ENCODE results near the gene CUEDC2. TPM values are rescaled to one million over a fixed set of nuclear protein-coding genes. Genes with fewer than 3 reads are reported as not detected.
A peak's percentile ranks its signal among the peaks of the same experiment; 100 is the strongest.

CUEDC2 gene
- total RNA-seq, 1 donor from 2014 or later, result 44.8 TPM

GRCh38 chr10:102425444-102425843 lies 6.9 kb downstream of the CUEDC2 start:
- peaks cover 17% of the 10 kb centered on the region for H3K4me1 ChIP-seq
- DNase-seq (no peak), ATAC-seq (no peak)
- H3K36me3 ChIP-seq, result peaks cover 21% of the 10 kb centered on the region
- H3K27ac ChIP-seq, result no peak overlapping the region
- no peaks in the 10 kb centered on the region for H3K27me3 ChIP-seq
- H3K4me3 ChIP-seq, result no peak overlapping the region
- TF ChIP-seq CTCF (IDR thresholded peaks at IDR 0.05), result no peak
- no peaks in the 10 kb centered on the region for H3K9me3 ChIP-seq
- intact Hi-C loops (cut with DNase I), result no loop called here

GRCh38 chr10:102424916-102425315 lies 7.5 kb downstream of the CUEDC2 start:
- Histone ChIP-seq H3K9me3 (no peaks in the 10 kb centered on the region), H3K36me3 (peaks cover 21% of the 10 kb centered on the region), H3K27ac (no peak overlapping the region), H3K27me3 (no peaks in the 10 kb centered on the region), H3K4me3 (no peak overlapping the region), H3K4me1 (peaks cover 21% of the 10 kb centered on the region)
- ATAC-seq (no peak), DNase-seq (no peak)
- intact Hi-C loops (cut with DNase I), result no loop called here
- no peak for TF ChIP-seq CTCF (IDR thresholded peaks at IDR 0.05)

- DNase-seq, result no peak
These were observed 8.2 kb downstream of the CUEDC2 start for GRCh38 chr10:102424145-102424544.

GRCh38 chr10:102423372-102423968 lies 8.9 kb downstream of the CUEDC2 start:
- Histone ChIP-seq H3K9me3 (no peaks in the 10 kb centered on the region), H3K36me3 (peaks cover 21% of the 10 kb centered on the region), H3K4me3 (no peak overlapping the region), H3K27ac (peak overlapping the region; percentile 88), H3K4me1 (peaks cover 32% of the 10 kb centered on the region), H3K27me3 (peaks cover 4% of the 10 kb centered on the region)
- no peak for TF ChIP-seq CTCF (IDR thresholded peaks at IDR 0.05)
- no peak for DNase-seq
- no peak for ATAC-seq
- intact Hi-C loops (cut with DNase I), result no loop called here

More at GRCh38 chr10:102424145-102424544, 8.2 kb downstream of the CUEDC2 start:
- Histone ChIP-seq H3K4me1 (peaks cover 28% of the 10 kb centered on the region), H3K27ac (no peak overlapping the region), H3K4me3 (no peak overlapping the region), H3K9me3 (no peaks in the 10 kb centered on the region), H3K36me3 (peaks cover 21% of the 10 kb centered on the region), H3K27me3 (no peaks in the 10 kb centered on the region)
- ATAC-seq, result no peak
- no peak for TF ChIP-seq CTCF (IDR thresholded peaks at IDR 0.05)
- intact Hi-C loops (cut with DNase I), result no loop called here

GRCh38 chr10:102422545-102423129 lies 9.7 kb downstream of the CUEDC2 start:
- peak overlapping the region; percentile 88 for H3K27ac ChIP-seq
- peaks cover 9% of the 10 kb centered on the region for H3K27me3 ChIP-seq
- ATAC-seq, result peak; percentile 77
- peak; percentile 94 for DNase-seq
- TF ChIP-seq CTCF (IDR thresholded peaks at IDR 0.05), result peak; percentile 81
- peaks cover 32% of the 10 kb centered on the region for H3K4me1 ChIP-seq
- intact Hi-C loops (cut with DNase I), result no loop called here
- no peaks in the 10 kb centered on the region for H3K9me3 ChIP-seq
- peak overlapping the region; percentile 81 for H3K4me3 ChIP-seq
- H3K36me3 ChIP-seq, result peaks cover 21% of the 10 kb centered on the region

Measured in upper lobe of right lung (tissue), 1 donor.